Activated CD8-positive, alpha-beta memory T cell treated with anti-CD3 and anti-CD28 coated beads, Interleukin-2, amount 50 U/mL, for 1 hour (primary cell): ENCODE results near the gene MAPK7.

ENCODE experiments used
- DNase-seq: peaks from one replicate; pipeline ENCODE4 v3.0.0-alpha.2; 2020; ENCODE audit errors: extremely low read depth

The MAPK7 gene

DNA sequence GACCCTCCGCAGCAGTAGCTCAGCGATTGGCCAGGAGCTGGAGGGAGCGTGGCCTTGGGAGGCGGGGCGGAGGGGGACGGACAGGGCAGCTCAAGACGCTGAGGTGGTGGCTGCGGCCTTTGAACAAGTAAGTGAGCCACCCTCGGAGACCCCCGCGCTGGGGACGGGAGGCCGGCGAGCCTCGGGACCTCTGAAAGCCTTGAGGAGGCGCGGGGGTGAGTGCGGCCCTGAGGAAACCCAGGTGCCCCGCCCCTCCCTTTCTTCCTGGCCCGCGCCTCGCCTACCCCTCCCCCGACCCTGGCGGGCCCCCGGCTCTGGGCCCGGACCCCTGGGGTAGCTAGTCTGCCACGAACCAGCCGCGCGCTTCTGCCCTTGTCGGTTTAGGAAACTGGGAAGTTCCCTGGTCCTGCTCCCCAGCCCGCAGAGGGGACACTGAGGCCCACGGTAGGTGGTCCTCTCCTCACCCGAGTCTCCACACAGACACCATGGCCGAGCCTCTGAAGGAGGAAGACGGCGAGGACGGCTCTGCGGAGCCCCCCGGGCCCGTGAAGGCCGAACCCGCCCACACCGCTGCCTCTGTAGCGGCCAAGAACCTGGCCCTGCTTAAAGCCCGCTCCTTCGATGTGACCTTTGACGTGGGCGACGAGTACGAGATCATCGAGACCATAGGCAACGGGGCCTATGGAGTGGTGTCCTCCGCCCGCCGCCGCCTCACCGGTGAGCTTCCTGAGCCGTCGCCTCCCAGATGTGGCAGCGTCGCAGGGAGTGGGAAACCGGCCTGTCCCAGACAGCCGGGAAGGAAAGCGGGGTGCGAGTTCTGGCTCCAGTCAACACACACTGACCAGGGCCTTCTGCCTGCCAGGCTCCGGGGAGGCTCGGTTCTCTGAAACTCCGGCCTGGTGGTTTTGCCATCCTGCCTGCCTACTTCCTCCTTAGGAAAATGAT is at the start of gene MAPK7:
MAPK7 (plus strand) TSS at position 83 of the 945 bp plus-strand sequence; CDS start at position 486, 403 bp downstream.
- DNase-seq = no peak

DNA sequence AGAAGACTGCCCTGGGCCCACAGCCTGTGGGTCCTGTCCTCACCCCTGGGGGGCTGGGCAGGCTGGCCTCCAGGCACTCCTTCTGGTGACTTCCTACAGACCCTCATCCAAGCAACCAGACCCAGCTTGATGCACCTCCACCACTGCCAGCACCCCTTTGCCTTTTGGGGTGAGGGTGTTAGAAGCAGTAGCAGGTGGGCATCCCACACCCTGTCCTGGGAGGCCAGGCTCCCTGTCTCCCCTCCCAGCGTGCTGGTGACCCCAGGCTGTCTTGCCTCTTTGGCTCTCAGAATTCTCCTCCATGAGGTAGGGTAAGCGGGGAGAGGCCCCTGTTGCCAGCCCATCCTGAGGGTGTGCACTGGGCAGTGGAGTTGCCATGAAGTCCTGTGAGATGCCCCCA is 49.2 kb upstream of the MAPK7 start:
- no peak for DNase-seq

DNA sequence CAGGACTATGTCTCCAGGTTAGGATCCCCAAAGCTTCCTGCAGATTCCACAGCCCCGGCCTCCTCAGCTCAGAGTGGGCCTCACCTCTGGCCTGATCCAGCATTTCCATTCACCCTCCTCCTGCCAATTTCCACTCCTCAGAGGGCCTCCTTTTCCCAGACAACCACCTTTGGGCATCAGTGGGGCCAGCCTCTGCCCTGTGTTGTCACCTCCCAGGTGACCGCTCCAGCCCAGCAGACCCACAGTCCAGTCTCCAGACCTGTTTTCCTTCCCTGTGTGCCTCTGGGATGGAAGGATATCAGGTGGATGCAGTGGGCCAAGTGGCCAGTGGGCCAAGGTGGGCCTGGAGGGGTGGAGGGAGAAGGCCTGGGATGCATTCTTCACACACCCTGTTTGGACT is 48.5 kb upstream of the MAPK7 start:
- DNase-seq = no peak

GRCh38 chr17:19330271-19330670 is 48.0 kb upstream of the MAPK7 start:
- DNase-seq = no peak

GRCh38 chr17:19331134-19331533 is 47.2 kb upstream of the MAPK7 start:
- DNase-seq = no peak

DNA sequence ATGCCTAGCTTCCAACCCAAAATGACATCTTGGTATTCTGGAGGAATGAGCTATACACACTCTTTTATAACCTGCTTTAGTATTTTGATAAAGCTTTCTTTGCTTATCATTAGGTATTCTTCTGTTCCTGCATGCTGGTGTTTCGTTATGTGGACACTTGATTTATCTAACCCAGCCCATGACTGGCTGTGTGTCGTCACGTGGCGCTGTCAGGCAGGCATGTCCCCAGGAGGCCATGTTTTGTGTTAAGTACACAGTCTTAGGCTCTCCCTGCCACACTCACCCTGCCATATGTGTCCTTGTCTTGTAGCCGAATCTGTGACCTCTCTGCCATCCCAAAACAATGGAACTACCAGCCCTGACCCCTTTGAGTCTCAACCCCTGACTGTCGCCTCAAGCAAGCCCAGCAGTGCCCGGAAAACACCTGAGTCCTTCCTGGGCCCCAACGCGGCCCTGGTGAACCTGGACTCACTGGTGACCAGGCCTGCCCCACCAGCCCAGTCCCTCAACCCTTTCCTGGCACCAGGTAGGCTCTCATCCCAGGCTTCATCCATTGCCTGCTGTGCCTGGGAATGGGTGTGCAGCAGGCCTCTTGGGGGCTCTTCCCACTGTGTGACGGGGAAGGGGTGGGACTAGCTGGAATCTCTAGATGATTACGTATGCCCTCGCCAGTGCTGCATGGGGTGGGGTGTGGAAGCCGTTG is 46.6 kb upstream of the MAPK7 start:
- no peak for DNase-seq

GRCh38 chr17:19332371-19333131 is 45.7 kb upstream of the MAPK7 start:
- DNase-seq = no peak

DNA sequence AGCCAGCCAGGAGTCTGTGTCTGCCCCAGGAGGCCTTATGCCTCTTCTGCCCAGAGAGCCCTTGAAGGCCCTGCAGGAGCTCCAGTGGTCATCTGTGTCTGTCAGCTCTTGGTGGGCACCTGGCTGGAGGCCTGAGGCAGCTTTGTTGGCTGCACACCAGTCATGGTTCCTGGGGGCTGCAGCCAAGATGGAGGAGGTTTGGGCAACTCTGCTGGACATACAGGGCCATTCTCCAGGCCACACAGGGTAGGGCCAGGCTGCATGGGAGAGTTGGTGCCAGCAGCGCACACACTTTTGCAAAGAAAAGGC is 45.2 kb upstream of the MAPK7 start:
- no peak for DNase-seq

GRCh38 chr17:19333736-19334290 is 44.5 kb upstream of the MAPK7 start:
- DNase-seq = no peak

DNA sequence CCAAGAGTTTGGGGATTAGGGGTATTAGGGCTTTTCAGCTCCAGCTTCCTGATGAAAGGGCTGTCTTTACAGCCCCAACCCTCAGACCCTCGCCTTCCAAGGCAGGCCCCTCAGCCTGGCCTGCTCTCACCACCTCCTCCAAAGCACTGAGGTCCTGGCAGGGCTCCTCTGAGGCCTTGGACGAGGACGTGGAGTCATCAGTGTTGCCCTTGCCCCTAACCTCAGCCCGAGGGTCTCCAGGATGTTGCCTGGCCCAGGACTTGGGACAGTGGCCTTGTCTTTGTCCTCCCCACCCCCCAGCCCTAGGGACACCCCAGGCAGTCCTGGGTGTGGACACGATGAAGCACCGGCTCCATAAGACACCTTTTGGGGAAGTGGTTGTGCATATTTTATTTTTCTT is 44.0 kb upstream of the MAPK7 start:
- DNase-seq = no peak

GRCh38 chr17:19335951-19336631 is 42.2 kb upstream of the MAPK7 start:
- DNase-seq = no peak

DNA sequence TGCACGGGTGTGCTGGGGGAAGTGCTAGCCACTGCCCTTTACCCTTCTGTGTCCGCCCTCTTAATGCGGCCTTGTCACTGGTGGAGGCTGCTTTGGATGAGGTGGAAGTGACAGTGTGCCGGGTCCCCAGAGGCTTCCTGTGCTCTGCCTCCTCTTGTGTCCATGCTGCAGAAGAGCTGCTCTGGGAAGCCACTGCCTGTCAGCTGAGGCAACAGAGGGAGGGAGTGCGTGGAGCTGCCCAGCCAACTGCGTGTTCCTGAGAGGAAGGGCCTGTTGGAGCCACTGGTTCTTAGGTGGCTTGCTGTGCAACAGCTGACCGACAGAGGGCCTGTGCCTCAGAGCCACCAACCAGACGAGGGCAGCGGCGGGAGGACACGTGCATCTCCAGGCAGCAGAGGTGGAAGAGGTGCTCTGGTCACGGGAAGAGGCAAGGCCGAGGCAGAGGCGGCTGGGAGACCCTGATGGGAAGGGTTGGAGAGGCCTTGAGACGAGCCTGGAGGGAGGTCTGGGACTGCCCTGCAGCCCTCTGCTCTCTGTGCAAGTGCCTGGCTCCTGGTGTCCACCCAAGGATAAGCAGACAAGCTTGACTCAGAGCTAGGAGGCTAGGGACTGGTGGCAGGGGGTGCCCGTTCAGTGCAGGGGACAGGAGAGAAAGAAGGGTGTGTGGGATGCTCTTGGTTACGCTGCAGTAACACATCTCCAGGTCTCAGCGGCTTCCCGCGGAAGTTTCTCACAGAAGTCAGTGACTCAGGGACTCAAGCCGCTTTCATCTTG is 41.2 kb upstream of the MAPK7 start:
- no peak for DNase-seq

DNA sequence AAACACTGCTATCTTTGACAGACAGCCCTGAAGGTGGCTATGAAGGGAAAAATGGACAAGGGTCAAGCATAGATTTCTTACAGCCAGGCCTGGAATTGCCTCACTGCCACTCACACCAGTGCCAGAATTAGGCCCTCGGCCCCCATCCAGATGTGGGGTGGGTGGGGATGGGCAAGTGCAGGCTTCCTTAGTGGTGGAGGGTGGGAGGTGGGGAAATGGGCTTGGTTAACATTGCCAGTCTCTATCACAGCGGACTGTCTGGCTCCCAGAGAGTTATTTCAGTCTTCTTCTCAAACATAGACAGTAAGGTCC is 40.6 kb upstream of the MAPK7 start:
- no peak for DNase-seq

DNA sequence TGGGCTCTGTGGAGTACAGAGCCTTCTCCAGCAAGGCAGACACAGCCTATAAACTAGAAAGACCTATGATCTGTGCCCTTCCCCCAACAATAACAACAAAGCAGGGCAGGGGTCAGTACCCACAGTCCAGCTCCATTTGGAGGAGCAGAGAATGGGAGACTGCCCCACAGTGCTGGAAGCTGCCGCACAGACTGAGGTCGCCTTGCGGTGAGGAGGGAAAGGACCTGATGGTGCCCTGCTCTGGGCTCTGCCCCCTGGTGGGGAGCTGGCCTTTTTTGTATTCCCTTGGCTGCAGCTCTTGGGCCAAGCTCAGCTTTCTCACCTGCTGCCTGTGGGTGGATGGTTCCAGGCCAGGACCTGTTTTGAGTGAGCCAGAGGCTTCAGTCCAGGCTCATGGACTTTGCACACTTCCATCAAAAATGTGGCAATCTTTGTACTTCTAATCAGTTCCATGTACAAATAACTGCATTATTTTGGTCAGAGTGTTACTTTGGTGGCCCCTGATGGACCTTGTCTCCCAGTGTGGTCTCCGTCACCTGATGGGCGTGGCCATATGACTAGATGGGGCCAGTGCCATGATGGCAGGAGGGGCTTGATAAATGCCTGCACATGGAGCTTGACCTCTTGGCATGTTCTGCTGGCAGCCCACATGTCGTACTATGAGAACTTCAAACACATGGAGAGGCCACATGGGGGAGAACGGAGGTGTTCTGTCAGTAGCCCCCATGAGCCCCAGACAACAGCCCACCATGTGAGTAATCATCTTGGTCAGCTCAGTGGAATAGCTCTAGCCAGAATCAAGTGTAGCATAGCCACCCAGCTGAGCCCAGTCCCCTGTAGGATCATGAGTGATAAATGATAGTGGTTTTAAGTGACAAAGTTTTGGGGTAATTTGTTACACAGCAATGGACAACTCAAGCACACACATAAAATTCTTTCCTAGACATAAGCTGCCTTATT is 40.0 kb upstream of the MAPK7 start:
- DNase-seq = no peak

- DNase-seq = no peak
These were observed 38.9 kb upstream of the MAPK7 start for GRCh38 chr17:19339341-19339815.

DNA sequence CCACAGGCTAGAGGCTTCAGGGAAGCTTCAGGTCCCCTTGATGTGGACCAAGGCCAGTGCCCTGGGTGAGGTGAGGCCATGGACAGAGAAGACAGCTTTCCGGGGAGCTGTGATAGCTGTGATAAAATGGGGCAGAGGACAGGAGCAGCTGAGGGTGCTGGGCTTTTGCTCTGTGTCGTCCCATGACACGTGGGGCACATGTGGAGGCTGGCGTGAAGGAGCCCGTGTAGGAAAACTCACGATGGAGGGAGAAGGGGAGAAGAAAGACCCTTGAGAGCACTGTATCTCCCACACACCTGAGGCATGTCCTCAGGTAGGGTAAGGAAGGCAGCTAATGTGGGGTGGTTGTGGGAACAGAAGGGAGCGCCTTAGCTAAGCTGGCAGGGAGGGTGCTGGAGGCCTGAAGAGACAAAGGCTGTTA is 37.1 kb upstream of the MAPK7 start:
- DNase-seq = no peak

- no peak for DNase-seq
These were observed 36.4 kb upstream of the MAPK7 start for GRCh38 chr17:19341641-19342610.

GRCh38 chr17:19342611-19343255 is 35.6 kb upstream of the MAPK7 start:
- no peak for DNase-seq
